BE2C (cell line): ENCODE results near the gene SGMS1.
A peak's percentile ranks its signal among the peaks of the same experiment; 100 is the strongest.

Experiments
- DNase-seq: peaks from one replicate; pipeline ENCODE4 v3.0.0-alpha.2; 2020
- H3K27me3 ChIP-seq: fragments of 250-450 bp; sonication (Bioruptor Pico); 2 replicates; pipeline ENCODE4 v1.5.1; 2020; ENCODE audit warnings: mild to moderate bottlenecking
- H3K36me3 ChIP-seq: fragments of 250-450 bp; sonication (Bioruptor Pico); 2 replicates; pipeline ENCODE4 v1.5.1; 2020; ENCODE audit warnings: mild to moderate bottlenecking
- H3K4me1 ChIP-seq: fragments of 250-450 bp; sonication (Bioruptor Pico); 2 replicates; pipeline ENCODE4 v1.5.1; 2020
- H3K4me3 ChIP-seq: 2 replicates; pipeline ENCODE4 v1.5.1; 2011; ENCODE audit warnings: low read depth, low read length
- H3K9me3 ChIP-seq: fragments of 250-450 bp; sonication (Bioruptor Pico); 2 replicates; pipeline ENCODE4 v1.5.1; 2020
- TF ChIP-seq, protein P1 (sequence below): IDR thresholded peaks from 2 replicates; pipeline ENCODE4 v1.5.1; 2012; ENCODE audit warnings: mild to moderate bottlenecking, low read depth, low read length

SGMS1 gene

DNA sequence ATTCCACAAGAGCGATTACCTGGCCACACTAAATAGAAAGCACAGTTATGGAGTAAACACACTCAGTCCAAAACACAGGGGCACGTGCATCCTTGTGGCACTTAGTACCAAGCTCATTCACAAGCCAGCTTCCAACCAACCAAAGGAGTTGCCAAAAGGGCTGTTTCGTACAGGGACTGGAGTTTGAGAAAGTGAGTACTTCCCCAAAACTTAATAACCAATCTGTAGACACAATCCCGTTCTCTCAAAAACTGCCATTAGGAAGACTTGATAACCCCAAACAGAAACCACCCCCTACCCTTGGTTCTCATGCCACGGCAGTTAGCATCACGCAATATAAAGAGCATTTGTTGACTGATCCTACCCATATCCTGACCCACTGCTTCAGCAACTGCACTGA, 206.3 kb downstream of the SGMS1 start:
- TF ChIP-seq, protein P1, sequence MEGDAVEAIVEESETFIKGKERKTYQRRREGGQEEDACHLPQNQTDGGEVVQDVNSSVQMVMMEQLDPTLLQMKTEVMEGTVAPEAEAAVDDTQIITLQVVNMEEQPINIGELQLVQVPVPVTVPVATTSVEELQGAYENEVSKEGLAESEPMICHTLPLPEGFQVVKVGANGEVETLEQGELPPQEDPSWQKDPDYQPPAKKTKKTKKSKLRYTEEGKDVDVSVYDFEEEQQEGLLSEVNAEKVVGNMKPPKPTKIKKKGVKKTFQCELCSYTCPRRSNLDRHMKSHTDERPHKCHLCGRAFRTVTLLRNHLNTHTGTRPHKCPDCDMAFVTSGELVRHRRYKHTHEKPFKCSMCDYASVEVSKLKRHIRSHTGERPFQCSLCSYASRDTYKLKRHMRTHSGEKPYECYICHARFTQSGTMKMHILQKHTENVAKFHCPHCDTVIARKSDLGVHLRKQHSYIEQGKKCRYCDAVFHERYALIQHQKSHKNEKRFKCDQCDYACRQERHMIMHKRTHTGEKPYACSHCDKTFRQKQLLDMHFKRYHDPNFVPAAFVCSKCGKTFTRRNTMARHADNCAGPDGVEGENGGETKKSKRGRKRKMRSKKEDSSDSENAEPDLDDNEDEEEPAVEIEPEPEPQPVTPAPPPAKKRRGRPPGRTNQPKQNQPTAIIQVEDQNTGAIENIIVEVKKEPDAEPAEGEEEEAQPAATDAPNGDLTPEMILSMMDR = no peak
- Histone ChIP-seq H3K9me3 (no peaks in the 10 kb centered on the region), H3K27me3 (no peaks in the 10 kb centered on the region), H3K4me1 (no peaks in the 10 kb centered on the region), H3K4me3 (peak overlapping the region; percentile 57), H3K36me3 (no peaks in the 10 kb centered on the region)
- no peak for DNase-seq

DNA sequence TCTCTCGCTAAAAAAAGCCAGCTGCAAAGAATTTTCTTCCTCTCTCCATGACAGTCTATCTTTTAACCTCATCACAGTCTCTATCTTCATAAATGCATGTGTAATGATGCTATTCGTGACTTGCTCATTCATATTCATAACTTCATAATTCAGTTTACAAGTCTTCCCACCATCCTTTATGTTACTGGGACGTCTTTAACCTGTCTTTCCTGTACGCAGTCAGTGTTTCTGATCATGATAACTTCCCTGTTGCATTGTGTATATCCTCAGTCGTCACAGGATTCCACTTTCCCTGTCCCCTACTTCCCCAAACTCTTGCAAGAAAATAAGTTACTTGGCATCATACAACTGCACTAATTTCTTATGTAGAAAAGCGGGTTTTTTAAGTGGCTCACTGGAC, 206.9 kb downstream of the SGMS1 start:
- no peak for DNase-seq
- Histone ChIP-seq H3K9me3 (no peaks in the 10 kb centered on the region), H3K4me3 (no peak overlapping the region), H3K4me1 (no peaks in the 10 kb centered on the region), H3K36me3 (no peaks in the 10 kb centered on the region), H3K27me3 (no peaks in the 10 kb centered on the region)
- TF ChIP-seq, protein P1 = no peak

DNA sequence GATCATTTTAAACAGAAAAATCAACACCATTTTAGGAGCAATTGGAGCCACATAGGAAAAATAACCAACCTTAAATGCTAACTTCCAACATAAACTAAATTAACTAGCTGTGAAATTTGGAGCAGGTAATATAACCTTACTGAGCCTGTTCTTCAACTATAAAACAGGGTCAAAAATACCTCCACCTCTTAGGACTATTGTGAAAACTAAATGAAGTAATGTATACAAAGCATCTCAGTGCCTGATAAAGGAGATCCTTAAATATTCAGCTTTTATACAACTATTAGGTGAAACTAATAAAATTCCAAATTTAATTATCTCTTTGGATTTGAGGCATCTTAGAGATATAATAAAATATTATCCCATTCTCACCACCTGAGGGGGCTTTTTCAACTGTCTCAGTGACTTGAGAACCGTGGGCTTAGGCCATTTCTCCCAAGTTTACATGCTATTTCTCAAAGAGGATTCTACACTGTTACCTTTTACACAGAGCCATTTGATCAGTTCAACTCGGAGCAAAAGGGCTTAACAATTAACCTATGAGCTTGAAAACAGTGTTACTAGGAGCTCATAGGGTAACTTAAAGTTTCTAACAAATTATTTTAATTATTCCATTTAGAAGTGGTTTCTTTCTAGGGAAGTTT, 207.5 kb downstream of the SGMS1 start:
- no peaks in the 10 kb centered on the region for H3K27me3 ChIP-seq
- H3K36me3 ChIP-seq = no peaks in the 10 kb centered on the region
- no peak for DNase-seq
- TF ChIP-seq, protein P1 = no peak
- H3K4me1 ChIP-seq = no peaks in the 10 kb centered on the region
- no peaks in the 10 kb centered on the region for H3K9me3 ChIP-seq
- no peak overlapping the region for H3K4me3 ChIP-seq

DNA sequence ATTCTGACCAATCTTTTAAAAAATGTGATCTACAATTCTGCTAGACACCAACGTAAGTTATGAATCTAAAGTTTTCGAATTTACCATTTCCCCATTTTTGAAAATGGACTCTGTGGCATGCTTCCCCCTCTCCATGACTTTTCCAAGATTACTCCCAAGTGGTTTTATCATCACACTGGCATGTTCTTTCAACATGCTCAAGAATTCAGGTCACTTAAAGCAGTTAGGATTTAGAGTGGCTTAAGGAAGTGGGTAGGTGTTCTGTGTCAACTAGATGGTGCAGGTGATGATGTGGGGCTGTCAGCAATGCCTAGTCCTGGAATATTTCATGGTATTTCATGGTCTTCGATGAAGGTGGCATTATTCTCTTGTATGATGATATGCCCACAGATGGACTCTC, 208.5 kb downstream of the SGMS1 start:
- Histone ChIP-seq H3K36me3 (no peaks in the 10 kb centered on the region), H3K4me3 (no peak overlapping the region), H3K9me3 (no peaks in the 10 kb centered on the region), H3K4me1 (no peaks in the 10 kb centered on the region), H3K27me3 (no peaks in the 10 kb centered on the region)
- no peak for DNase-seq
- TF ChIP-seq, protein P1 = no peak

DNA sequence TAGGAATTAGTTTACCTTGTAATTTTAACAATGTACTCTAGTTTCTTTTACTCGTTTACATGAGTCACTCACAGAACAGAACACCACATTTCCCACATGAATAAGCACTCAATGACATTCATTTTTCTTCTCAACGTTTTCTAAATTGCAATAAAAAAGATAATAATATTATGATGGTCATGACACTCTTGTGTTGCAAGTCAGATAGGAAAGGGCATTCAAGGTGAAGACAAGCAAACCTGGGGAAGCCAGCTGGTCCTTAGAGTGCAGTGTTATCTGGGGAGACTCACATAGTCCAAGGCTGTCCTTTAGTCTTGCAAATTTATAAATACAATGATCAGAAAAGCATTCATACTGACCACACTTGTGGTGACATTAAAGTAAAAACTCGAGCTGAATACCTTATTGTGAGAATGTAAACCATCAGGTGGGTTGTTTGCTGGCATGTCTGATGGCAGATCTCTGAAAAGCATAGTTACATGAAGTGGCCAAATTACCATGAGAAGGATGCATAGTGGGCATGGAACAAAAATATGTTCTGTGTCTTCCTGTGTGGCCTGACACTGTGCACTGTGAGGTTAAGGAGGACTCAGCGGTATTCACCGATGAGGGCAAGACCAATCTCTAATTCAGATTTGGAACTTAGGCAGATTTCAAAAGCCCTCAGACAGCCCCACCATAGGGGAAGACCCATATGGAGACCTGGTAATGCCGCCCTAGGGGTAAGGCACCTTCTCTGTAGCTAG, 213.5 kb downstream of the SGMS1 start:
- Histone ChIP-seq H3K4me1 (no peaks in the 10 kb centered on the region), H3K9me3 (no peaks in the 10 kb centered on the region), H3K36me3 (no peaks in the 10 kb centered on the region), H3K4me3 (no peak overlapping the region), H3K27me3 (no peaks in the 10 kb centered on the region)
- TF ChIP-seq, protein P1 = no peak
- DNase-seq = no peak
